CD8-positive, alpha-beta memory T cell (primary cell): ENCODE data around the gene SPINK9. TPM values are rescaled to one million over a fixed set of nuclear protein-coding genes. Genes with fewer than 3 reads are reported as not detected.

ENCODE experiments used
- CTCF ChIA-PET: fragments of 350-600 bp; sonication (Branson Sonifier 250); formaldehyde crosslinking; loops from one replicate; lab custom pipeline; 2021; ENCODE audit warnings: antibody characterized with exemption; lab: Charles Lee
- POLR2A ChIA-PET: fragments of 350-600 bp; sonication (Branson Sonifier 250); formaldehyde crosslinking; loops from one replicate; lab custom pipeline; 2021; ENCODE audit warnings: antibody characterized with exemption; lab: Charles Lee
- DNase-seq, 5 donors: peaks; one replicate each; pipeline versions ENCODE4 v3.0.0 to v3.0.0-alpha.2; 2020 to 2022; ENCODE audit warnings: mixed read lengths in 1 of 5
- H3K27ac ChIP-seq: one replicate; pipeline ENCODE4 v1.7.0; 2013; ENCODE audit warnings: low read depth, mild to moderate bottlenecking, low read length, moderate library complexity
- H3K27me3 ChIP-seq: 2 replicates; pipeline ENCODE4 v1.7.0; 2013; ENCODE audit warnings: low read length, mild to moderate bottlenecking; ENCODE audit not compliant: insufficient read depth, poor library complexity, severe bottlenecking
- H3K36me3 ChIP-seq: 2 replicates; pipeline ENCODE4 v1.7.0; 2013; ENCODE audit warnings: mild to moderate bottlenecking, low read length, moderate library complexity; ENCODE audit not compliant: insufficient read depth
- H3K4me1 ChIP-seq: 2 replicates; pipeline ENCODE4 v1.7.0; 2013; ENCODE audit warnings: mild to moderate bottlenecking, low read length, moderate library complexity; ENCODE audit not compliant: insufficient read depth
- H3K4me3 ChIP-seq: 2 replicates; pipeline ENCODE4 v1.7.0; 2013; ENCODE audit warnings: mild to moderate bottlenecking, low read length
- H3K9me3 ChIP-seq: 2 replicates; pipeline ENCODE4 v1.7.0; 2013; ENCODE audit warnings: mild to moderate bottlenecking, low read length
- H3K27ac Mint-ChIP-seq, 8 donors: one replicate each; pipeline ENCODE4 v1.8.0; 2020 to 2021; ENCODE audit warnings: mixed read lengths in 8 of 8, mild to moderate bottlenecking in 6 of 8, inconsistent platforms in 3 of 8, moderate library complexity in 3 of 8
- H3K27me3 Mint-ChIP-seq, 2 donors: one replicate each; pipeline ENCODE4 v1.8.0; 2020 to 2021; ENCODE audit warnings: mixed read lengths in 2 of 2, mild to moderate bottlenecking in 1 of 2, moderate library complexity in 1 of 2
- H3K36me3 Mint-ChIP-seq, 3 donors: one replicate each; pipeline ENCODE4 v1.8.0; 2020 to 2021; ENCODE audit warnings: mixed read lengths in 3 of 3, inconsistent platforms in 1 of 3, mild to moderate bottlenecking in 1 of 3
- H3K4me1 Mint-ChIP-seq, 3 donors: one replicate each; pipeline ENCODE4 v1.8.0; 2020 to 2021; ENCODE audit warnings: mixed read lengths in 3 of 3, inconsistent platforms in 1 of 3, mild to moderate bottlenecking in 1 of 3
- H3K4me3 Mint-ChIP-seq, 7 donors: one replicate each; pipeline ENCODE4 v1.8.0; 2020 to 2021; ENCODE audit warnings: mixed read lengths in 7 of 7, mild to moderate bottlenecking in 6 of 7, moderate library complexity in 4 of 7, inconsistent platforms in 2 of 7
- H3K9me3 Mint-ChIP-seq, 5 donors: one replicate each; pipeline ENCODE4 v1.8.0; 2020 to 2022; ENCODE audit warnings: mixed read lengths in 5 of 5, mild to moderate bottlenecking in 3 of 5, moderate library complexity in 2 of 5, inconsistent platforms in 1 of 5
- polyA plus RNA-seq: library from polyadenylated mRNA; unstranded; fragments of 300-500 nt; fragmentation: Illumina TruSeq; gene quantifications from one replicate; pipeline ENCODE4 v1.2.3, GENCODE V29; 2021
- total RNA-seq, 2 experiments: library from RNA; stranded (reverse); gene quantifications; one replicate each; pipeline ENCODE4 v1.2.3, GENCODE V29; 2021

The SPINK9 gene
- total and polyA plus RNA-seq, 3 experiments from 2014 or later: not detected

DNA sequence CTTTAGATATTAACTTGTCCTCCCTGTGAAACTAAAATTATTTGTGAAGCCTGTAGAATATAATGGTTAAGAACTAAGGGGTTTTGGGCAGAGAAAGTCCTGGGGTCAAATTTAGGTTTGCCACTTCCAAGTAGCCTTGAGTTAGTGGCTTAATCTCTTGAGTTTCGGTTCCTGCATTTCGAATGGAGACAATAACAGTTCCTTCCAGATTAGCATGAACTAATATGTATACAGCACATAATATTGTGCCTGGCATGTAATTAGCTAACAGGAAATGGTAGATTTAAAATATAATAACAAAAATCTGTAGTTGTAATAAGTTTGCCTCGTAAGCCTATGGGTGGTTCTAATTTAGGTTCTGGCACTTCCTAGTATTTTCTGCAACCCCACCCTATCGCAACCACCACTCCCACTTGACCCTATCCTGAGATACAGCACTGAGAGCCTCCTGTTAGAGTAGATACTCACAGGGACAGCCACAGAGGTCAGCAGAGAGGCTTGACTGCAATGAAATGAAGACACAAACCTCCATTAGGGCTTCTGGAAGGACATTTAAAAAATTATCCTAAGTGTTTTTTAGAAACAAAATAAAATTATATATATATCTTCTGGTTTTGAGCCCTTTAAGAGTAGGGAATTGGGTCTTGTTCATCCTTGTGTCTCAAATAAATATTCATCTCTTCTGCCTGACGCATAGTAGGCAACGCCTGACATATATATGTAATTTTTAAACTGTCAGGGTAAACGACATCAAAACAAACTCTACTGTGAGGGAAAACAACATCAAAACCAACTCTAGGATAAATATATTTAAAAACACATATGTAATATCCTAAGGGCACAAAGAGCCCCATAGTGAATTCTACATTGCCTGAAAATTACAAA lies 8.5 kb downstream of the SPINK9 start:
- Histone ChIP-seq H3K36me3 (no peaks in the 10 kb centered on the region), H3K27ac (no peak overlapping the region), H3K9me3 (no peaks in the 10 kb centered on the region), H3K4me3 (no peak overlapping the region), H3K27me3 (no peaks in the 10 kb centered on the region), H3K4me1 (no peaks in the 10 kb centered on the region)
- no peak for DNase-seq
- POLR2A ChIA-PET: no interaction called here
- H3K4me3 Mint-ChIP-seq: no peak overlapping the region
- H3K36me3 Mint-ChIP-seq: peaks cover 0 to 8% (median 0%) of the 10 kb centered on the region in 3 donors
- H3K27me3 Mint-ChIP-seq: peaks cover 0 to 2% of the 10 kb centered on the region in 2 donors
- H3K27ac Mint-ChIP-seq: no peak overlapping the region
- H3K9me3 Mint-ChIP-seq: peaks cover 0 to 5% (median 0%) of the 10 kb centered on the region in 5 donors
- CTCF ChIA-PET: no interaction called here
- H3K4me1 Mint-ChIP-seq: no peaks in the 10 kb centered on the region

DNA sequence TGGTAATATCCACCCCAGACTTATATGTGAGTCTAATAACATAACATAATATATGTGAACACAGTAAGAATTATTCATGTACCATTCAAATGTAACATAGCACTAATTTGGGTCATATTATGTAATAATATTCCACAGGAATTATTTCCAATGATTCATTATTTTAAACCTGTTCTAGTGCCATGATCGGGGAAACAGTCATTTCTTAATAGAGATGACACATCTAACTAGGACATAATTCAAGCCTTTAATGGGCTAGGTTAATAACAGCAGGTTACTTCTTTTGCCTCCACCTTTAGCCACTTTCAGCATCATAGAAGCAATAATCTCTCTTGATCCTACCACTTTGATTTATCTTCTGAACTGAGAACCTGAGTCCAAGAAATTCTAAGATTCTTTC lies 12.3 kb downstream of the SPINK9 start:
- ChIA-PET POLR2A (no interaction called here), CTCF (no interaction called here)
- Mint-ChIP-seq H3K4me3 (no peak overlapping the region), H3K4me1 (no peaks in the 10 kb centered on the region), H3K27ac (no peak overlapping the region), H3K9me3 (no peaks in the 10 kb centered on the region), H3K27me3 (peaks cover 0 to 9% of the 10 kb centered on the region in 2 donors), H3K36me3 (peaks cover 0 to 5% (median 0%) of the 10 kb centered on the region in 3 donors)
- Histone ChIP-seq H3K27me3 (no peaks in the 10 kb centered on the region), H3K27ac (no peak overlapping the region), H3K36me3 (no peaks in the 10 kb centered on the region), H3K4me1 (no peaks in the 10 kb centered on the region), H3K4me3 (no peak overlapping the region), H3K9me3 (no peaks in the 10 kb centered on the region)
- DNase-seq: no peak

DNA sequence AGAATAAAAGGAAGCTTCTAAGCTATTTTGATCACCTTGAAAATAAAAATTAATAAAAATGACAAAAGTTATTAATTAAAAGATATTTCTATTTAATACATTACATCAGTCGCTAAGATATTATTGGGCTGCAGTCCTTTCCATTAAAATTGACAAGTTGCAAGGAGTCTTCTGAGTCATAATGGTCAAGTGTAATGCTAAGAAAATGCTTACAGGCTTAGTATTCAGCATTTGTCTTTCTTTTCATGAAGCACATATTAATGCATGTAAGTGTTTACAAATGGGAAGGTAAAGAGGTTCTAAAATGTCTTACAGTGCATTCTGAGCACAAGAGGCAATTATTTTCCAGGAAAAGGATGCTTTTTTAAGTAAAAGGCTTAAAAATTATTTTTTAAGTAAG lies 17.3 kb downstream of the SPINK9 start:
- no peaks in the 10 kb centered on the region for H3K27me3 ChIP-seq
- Mint-ChIP-seq H3K27me3 (peaks cover 6 to 14% of the 10 kb centered on the region in 2 donors), H3K36me3 (peaks cover 0 to 5% (median 0%) of the 10 kb centered on the region in 3 donors), H3K9me3 (no peaks in the 10 kb centered on the region), H3K4me1 (no peaks in the 10 kb centered on the region), H3K4me3 (no peak overlapping the region), H3K27ac (no peak overlapping the region)
- ChIA-PET CTCF (no interaction called here), POLR2A (no interaction called here)
- no peaks in the 10 kb centered on the region for H3K9me3 ChIP-seq
- H3K36me3 ChIP-seq: no peaks in the 10 kb centered on the region
- H3K27ac ChIP-seq: no peak overlapping the region
- H3K4me3 ChIP-seq: no peak overlapping the region
- H3K4me1 ChIP-seq: no peaks in the 10 kb centered on the region
- DNase-seq: no peak

DNA sequence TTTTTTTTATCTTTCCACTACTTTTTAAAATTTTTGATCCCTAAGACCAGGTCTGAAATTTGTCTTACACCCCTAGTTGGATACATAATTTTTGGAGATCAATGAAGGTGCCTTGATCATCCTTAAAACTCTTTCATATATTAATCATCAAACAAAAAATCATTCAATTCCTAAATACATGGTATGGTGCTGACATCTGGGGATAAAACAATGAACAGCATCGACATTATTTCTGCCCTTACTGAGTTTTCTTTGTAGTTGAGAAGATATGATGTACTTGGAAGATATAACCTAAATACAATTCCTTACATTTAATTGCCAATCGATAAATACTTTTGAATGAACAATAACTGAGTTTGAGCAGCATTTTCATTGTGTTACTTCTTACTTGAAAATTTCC lies 18.3 kb downstream of the SPINK9 start:
- POLR2A ChIA-PET: no interaction called here
- no peaks in the 10 kb centered on the region for H3K4me1 Mint-ChIP-seq

DNA sequence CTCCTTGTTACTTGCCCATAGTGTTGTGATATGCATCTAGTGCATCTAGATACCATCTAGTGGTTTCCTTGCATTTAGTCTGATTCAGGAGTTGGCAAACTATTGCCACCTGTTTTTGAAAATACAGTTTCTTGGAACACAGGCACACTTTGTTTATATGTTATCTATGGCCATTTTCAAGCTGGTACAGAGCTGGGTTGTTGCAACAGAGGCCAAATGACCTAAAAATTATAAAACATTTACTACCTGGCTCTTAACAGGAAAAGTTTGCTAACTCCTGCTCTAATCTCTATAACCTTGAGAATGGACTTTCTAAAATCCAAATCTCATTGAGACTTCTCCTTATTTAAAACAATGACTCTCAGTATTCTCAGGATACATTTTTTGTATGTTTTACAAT lies 29.0 kb downstream of the SPINK9 start:
- CTCF ChIA-PET: no interaction called here
- no peak for DNase-seq
- Mint-ChIP-seq H3K27ac (no peak overlapping the region), H3K27me3 (peaks cover 7 to 16% of the 10 kb centered on the region in 2 donors), H3K4me1 (no peaks in the 10 kb centered on the region), H3K36me3 (peaks cover 0 to 27% (median 0%) of the 10 kb centered on the region in 3 donors), H3K4me3 (no peak overlapping the region), H3K9me3 (peaks cover 4 to 13% (median 7%) of the 10 kb centered on the region in 5 donors)
- H3K4me1 ChIP-seq: no peaks in the 10 kb centered on the region
- H3K27me3 ChIP-seq: peaks cover 5% of the 10 kb centered on the region
- H3K9me3 ChIP-seq: no peaks in the 10 kb centered on the region
- POLR2A ChIA-PET: no interaction called here
- no peak overlapping the region for H3K4me3 ChIP-seq
- H3K27ac ChIP-seq: no peak overlapping the region
- H3K36me3 ChIP-seq: no peaks in the 10 kb centered on the region

More for the DNA sequence above, 18.3 kb downstream of the SPINK9 start:
- peaks cover 6 to 14% of the 10 kb centered on the region in 2 donors for H3K27me3 Mint-ChIP-seq
- Histone ChIP-seq H3K36me3 (no peaks in the 10 kb centered on the region), H3K9me3 (no peaks in the 10 kb centered on the region), H3K27ac (no peak overlapping the region), H3K4me3 (no peak overlapping the region), H3K4me1 (no peaks in the 10 kb centered on the region), H3K27me3 (no peaks in the 10 kb centered on the region)
- CTCF ChIA-PET: no interaction called here
- H3K9me3 Mint-ChIP-seq: no peaks in the 10 kb centered on the region
- H3K27ac Mint-ChIP-seq: no peak overlapping the region
- H3K36me3 Mint-ChIP-seq: peaks cover 0 to 5% (median 0%) of the 10 kb centered on the region in 3 donors
- no peak overlapping the region for H3K4me3 Mint-ChIP-seq
- no peak for DNase-seq

DNA sequence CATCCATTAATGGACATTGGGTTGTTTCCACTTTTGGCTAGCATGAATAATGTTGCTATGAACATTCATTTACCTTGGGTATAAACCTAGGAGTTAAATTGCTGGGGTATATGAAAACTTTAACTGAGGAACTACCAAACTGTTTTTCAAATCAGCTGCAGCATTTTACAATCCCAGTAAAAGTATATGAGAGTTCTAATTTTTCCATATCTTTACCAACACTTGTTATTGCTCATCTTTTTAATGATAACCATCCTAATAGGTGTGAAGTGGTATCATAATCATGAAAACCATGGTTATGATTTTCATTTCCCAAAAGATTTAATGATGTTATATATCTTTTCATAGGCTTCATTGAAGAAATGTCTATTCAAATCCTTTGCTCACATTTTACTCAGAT lies 32.9 kb downstream of the SPINK9 start:
- Mint-ChIP-seq H3K36me3 (peaks cover 0 to 23% (median 1%) of the 10 kb centered on the region in 3 donors), H3K27ac (no peak overlapping the region), H3K27me3 (peaks cover 5 to 20% of the 10 kb centered on the region in 2 donors), H3K9me3 (peaks cover 6 to 13% (median 7%) of the 10 kb centered on the region in 5 donors), H3K4me3 (no peak overlapping the region), H3K4me1 (no peaks in the 10 kb centered on the region)
- ChIA-PET POLR2A (no interaction called here), CTCF (no interaction called here)
- Histone ChIP-seq H3K9me3 (no peaks in the 10 kb centered on the region), H3K36me3 (no peaks in the 10 kb centered on the region), H3K27ac (no peak overlapping the region), H3K4me1 (no peaks in the 10 kb centered on the region), H3K27me3 (peaks cover 5% of the 10 kb centered on the region), H3K4me3 (no peak overlapping the region)
- DNase-seq: no peak

DNA sequence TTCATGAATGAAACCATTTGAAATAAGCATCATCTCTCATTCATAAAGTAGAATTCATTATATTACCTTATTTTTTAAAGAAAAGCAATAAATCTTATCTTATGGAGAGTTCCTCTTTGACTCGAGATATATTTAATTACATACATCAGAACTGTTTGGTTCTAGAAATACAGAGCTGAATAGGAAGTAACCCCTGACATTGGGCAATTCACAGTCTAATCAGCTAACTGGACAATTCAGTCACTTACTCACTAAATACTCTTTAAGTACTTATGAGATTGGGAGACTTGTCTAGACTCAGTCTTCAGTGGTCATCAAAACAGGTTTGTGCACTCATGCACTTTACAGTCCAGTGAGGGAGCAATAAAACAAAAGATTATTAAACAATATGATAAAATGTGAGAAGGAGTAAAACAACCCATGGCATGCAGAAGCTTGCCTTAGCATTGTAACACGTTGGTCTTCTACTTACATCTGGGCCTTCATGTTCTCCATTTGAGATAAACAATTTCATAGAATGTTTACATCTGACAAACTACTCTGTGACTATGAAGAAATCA lies 36.9 kb downstream of the SPINK9 start:
- Mint-ChIP-seq H3K4me3 (no peak overlapping the region), H3K27me3 (peaks cover 5 to 7% of the 10 kb centered on the region in 2 donors), H3K27ac (no peak overlapping the region), H3K9me3 (peaks cover 6 to 13% (median 7%) of the 10 kb centered on the region in 5 donors), H3K4me1 (no peaks in the 10 kb centered on the region), H3K36me3 (peaks cover 1 to 22% (median 4%) of the 10 kb centered on the region in 3 donors)
- POLR2A ChIA-PET: no interaction called here
- Histone ChIP-seq H3K27me3 (no peaks in the 10 kb centered on the region), H3K4me1 (no peaks in the 10 kb centered on the region), H3K9me3 (no peaks in the 10 kb centered on the region), H3K27ac (no peak overlapping the region), H3K4me3 (no peak overlapping the region), H3K36me3 (no peaks in the 10 kb centered on the region)
- no peak for DNase-seq
- CTCF ChIA-PET: no interaction called here

DNA sequence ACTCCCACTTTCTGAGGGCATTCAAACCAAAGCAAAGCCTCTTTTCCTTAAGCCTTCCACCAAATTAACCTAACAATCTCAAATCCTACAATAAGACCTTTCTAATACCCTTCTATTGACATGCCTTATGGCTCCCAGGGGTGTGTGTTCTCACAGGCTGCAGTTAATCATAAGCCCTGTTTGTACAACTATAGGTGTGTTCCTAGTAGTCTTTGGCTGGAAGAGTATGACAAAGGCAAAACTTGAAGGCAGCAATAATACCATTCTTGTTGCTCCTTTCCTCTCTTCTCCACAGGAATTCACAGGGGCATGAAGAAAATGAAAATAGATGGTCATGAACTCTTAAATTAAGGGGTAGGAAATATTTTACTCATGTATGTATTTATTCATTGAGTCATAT lies 37.5 kb downstream of the SPINK9 start:
- Mint-ChIP-seq H3K4me3 (no peak overlapping the region), H3K27ac (no peak overlapping the region), H3K27me3 (peaks cover 4% of the 10 kb centered on the region in 2 donors), H3K9me3 (peaks cover 5 to 12% (median 7%) of the 10 kb centered on the region in 5 donors), H3K4me1 (no peaks in the 10 kb centered on the region), H3K36me3 (peaks cover 1 to 18% (median 7%) of the 10 kb centered on the region in 3 donors)
- no peak overlapping the region for H3K27ac ChIP-seq
- ChIA-PET CTCF (no interaction called here), POLR2A (no interaction called here)
- H3K4me1 ChIP-seq: no peaks in the 10 kb centered on the region
- no peaks in the 10 kb centered on the region for H3K27me3 ChIP-seq
- no peaks in the 10 kb centered on the region for H3K36me3 ChIP-seq
- no peak for DNase-seq
- H3K4me3 ChIP-seq: no peak overlapping the region
- no peaks in the 10 kb centered on the region for H3K9me3 ChIP-seq
